Activated B cell treated with CpG ODN at 0.5 μM for 24 hours (primary cell): Measurements from ENCODE around the gene SUMO1. TPM values are rescaled to one million over a fixed set of nuclear protein-coding genes. Genes with fewer than 3 reads are reported as not detected.
A peak's percentile ranks its signal among the peaks of the same experiment; 100 is the strongest.

Experiments used
- ATAC-seq: fragments of 200-7000 bp; cut with Tn5 transposase; one replicate; pipeline ENCODE4 v1.10.0; 2021; ENCODE audit warnings: low read depth, mild to moderate bottlenecking, moderate library complexity
- CTCF ChIA-PET: fragments of 350-600 bp; sonication (Branson Sonifier 250); formaldehyde crosslinking; loops from one replicate; lab custom pipeline; 2021; ENCODE audit warnings: antibody characterized with exemption; lab: Charles Lee
- POLR2A ChIA-PET: fragments of 350-600 bp; sonication (Branson Sonifier 250); formaldehyde crosslinking; loops from one replicate; lab custom pipeline; 2021; ENCODE audit warnings: antibody characterized with exemption; lab: Charles Lee
- DNase-seq: peaks from one replicate; pipeline ENCODE4 v3.0.0; 2022
- H3K27ac Mint-ChIP-seq: one replicate; pipeline ENCODE4 v1.8.0; 2020; ENCODE audit warnings: mixed read lengths
- H3K27me3 Mint-ChIP-seq: one replicate; pipeline ENCODE4 v1.8.0; 2021; ENCODE audit warnings: mixed read lengths
- H3K36me3 Mint-ChIP-seq: one replicate; pipeline ENCODE4 v1.8.0; 2021; ENCODE audit warnings: low read depth, mixed read lengths
- H3K4me1 Mint-ChIP-seq: one replicate; pipeline ENCODE4 v1.8.0; 2021; ENCODE audit warnings: mixed read lengths
- H3K4me3 Mint-ChIP-seq: one replicate; pipeline ENCODE4 v1.8.0; 2020; ENCODE audit warnings: mild to moderate bottlenecking, mixed read lengths
- H3K9me3 Mint-ChIP-seq: one replicate; pipeline ENCODE4 v1.8.0; 2020; ENCODE audit warnings: mixed read lengths
- intact Hi-C: fragments of 100-400 bp; cut with micrococcal nuclease; formaldehyde crosslinking; loops from one replicate; pipeline ENCODE4 v1.15.1; 2024
- total RNA-seq: library from RNA; stranded (reverse); gene quantifications from 2 replicates; pipeline ENCODE4 v1.2.3, GENCODE V29; 2022
- TF ChIP-seq, protein P1 (sequence below): fragments of 200-600 bp; IDR thresholded peaks from one replicate; pipeline ENCODE4 v1.8.0; 2022; ENCODE audit warnings: antibody characterized with exemption, mild to moderate bottlenecking

Gene SUMO1
- total RNA-seq, 1 donor from 2014 or later, result 78.8 TPM

DNA sequence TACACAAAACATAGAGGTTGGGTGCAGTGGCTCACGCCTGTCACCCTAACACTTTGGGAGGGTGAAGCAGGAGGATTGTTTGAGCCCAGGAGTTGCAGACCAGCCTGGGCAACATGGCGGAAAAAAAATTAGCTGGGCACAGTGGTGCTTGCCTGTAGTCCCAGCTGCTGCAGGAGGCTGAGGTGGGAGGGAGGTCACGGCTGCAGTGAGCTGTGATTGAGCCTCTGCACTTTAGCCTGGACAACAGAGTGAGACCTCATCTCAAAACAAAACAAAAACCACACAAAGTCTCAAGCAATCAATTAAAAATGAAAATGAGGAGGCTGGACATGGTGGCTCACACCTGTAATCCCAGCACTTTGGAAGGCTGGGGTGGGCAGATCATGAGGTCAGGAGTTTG lies 32.1 kb upstream of the SUMO1 start:
- Mint-ChIP-seq H3K27ac (peak overlapping the region; percentile 62), H3K4me3 (peak overlapping the region; percentile 66), H3K36me3 (peaks cover 18% of the 10 kb centered on the region), H3K4me1 (peaks cover 50% of the 10 kb centered on the region), H3K9me3 (no peaks in the 10 kb centered on the region), H3K27me3 (no peaks in the 10 kb centered on the region)
- ChIA-PET POLR2A (no interaction called here), CTCF (no interaction called here)
- intact Hi-C loops, result no loop called here
- TF ChIP-seq, protein P1, sequence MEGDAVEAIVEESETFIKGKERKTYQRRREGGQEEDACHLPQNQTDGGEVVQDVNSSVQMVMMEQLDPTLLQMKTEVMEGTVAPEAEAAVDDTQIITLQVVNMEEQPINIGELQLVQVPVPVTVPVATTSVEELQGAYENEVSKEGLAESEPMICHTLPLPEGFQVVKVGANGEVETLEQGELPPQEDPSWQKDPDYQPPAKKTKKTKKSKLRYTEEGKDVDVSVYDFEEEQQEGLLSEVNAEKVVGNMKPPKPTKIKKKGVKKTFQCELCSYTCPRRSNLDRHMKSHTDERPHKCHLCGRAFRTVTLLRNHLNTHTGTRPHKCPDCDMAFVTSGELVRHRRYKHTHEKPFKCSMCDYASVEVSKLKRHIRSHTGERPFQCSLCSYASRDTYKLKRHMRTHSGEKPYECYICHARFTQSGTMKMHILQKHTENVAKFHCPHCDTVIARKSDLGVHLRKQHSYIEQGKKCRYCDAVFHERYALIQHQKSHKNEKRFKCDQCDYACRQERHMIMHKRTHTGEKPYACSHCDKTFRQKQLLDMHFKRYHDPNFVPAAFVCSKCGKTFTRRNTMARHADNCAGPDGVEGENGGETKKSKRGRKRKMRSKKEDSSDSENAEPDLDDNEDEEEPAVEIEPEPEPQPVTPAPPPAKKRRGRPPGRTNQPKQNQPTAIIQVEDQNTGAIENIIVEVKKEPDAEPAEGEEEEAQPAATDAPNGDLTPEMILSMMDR, result no peak
- no peak for ATAC-seq
- no peak for DNase-seq

GRCh38 chr2:202269585-202269984 lies 31.2 kb upstream of the SUMO1 start:
- Mint-ChIP-seq H3K4me3 (peak overlapping the region; percentile 44), H3K27me3 (no peaks in the 10 kb centered on the region), H3K27ac (no peak overlapping the region), H3K4me1 (peaks cover 50% of the 10 kb centered on the region), H3K9me3 (no peaks in the 10 kb centered on the region), H3K36me3 (peaks cover 14% of the 10 kb centered on the region)
- CTCF ChIA-PET, result no interaction called here
- TF ChIP-seq, protein P1, result no peak
- POLR2A ChIA-PET, result interaction anchor here (0.8 kb wide), 1 partner anchor 9 kb away, joined by 3 read pairs; no protein-coding TSS in a partner anchor
- no peak for DNase-seq
- no peak for ATAC-seq
- intact Hi-C loops, result loop anchor here (5.0 to 10.0 kb wide), 10 partner anchors 368 to 1742 kb away; partner anchors contain the start of genes CARF, CLK1, HYCC2 and NBEAL1

GRCh38 chr2:202267495-202267894 lies 29.1 kb upstream of the SUMO1 start:
- H3K27me3 Mint-ChIP-seq, result no peaks in the 10 kb centered on the region
- H3K9me3 Mint-ChIP-seq, result no peaks in the 10 kb centered on the region
- ATAC-seq, result no peak
- H3K4me1 Mint-ChIP-seq, result peaks cover 43% of the 10 kb centered on the region
- intact Hi-C loops, result loop anchor here (1.0 to 10.0 kb wide), 12 partner anchors 8 to 1740 kb away; partner anchors contain the start of genes CARF, CFLAR, CLK1 and HYCC2
- POLR2A ChIA-PET, result interaction anchor here (0.9 to 1.7 kb wide), 6 partner anchors 30 to 1403 kb away, joined by 3 to 10 read pairs (median 5); partner anchors contain the start of genes CLK1, CYP20A1, FAM117B and SUMO1
- TF ChIP-seq, protein P1, result no peak
- H3K36me3 Mint-ChIP-seq, result peaks cover 13% of the 10 kb centered on the region
- no peak overlapping the region for H3K4me3 Mint-ChIP-seq
- DNase-seq, result no peak
- CTCF ChIA-PET, result interaction anchor here (1.6 kb wide), 1 partner anchor 10 kb away, joined by 5 read pairs; no protein-coding TSS in a partner anchor
- no peak overlapping the region for H3K27ac Mint-ChIP-seq

DNA sequence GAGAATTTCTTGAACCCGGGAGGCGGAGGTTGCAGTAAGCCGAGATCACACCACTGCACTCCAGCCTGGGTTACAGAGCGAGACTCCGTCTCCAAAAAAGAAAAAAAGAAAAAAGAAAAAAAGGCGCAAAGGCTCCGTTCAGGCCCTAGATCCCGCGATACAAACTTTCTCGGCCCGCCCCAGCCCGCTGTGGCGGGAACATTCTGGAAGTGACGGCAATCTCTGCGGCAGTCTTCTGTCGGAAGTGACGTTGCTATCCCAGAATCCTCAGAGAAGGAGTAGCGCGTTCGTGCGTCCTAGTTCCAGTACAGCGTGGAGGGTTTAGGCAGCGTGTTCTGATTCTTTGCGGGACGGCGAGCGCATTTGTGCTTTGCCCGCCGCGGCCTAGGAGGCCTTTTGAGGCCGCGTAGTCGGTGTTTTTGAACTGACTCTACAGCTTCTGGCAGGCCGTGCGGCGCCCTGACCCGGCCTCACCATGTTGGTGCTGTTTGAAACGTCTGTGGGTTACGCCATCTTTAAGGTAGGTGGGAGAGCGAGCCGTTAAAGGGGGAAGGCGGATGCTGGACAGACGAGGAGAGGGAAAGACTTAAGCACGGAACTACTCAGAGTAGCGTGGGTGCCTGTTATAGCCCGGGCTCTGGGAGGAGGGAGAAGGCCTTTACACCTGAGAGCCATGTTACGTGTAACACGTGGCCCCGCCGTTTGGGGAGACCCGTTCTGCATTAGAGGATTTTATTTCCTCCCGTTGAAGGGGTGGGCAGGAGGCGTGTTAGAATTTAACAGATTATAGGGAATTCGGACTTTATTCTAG lies 27.3 kb upstream of the SUMO1 start, which contains the start of gene NOP58:
TSS of gene NOP58 (plus strand) at position 297 of the 811 bp plus-strand sequence. CDS start at position 476, 179 bp downstream.
- Mint-ChIP-seq H3K4me1 (peaks cover 30% of the 10 kb centered on the region), H3K9me3 (no peaks in the 10 kb centered on the region), H3K27me3 (no peaks in the 10 kb centered on the region), H3K27ac (no peak within 1 kb of the TSS), H3K36me3 (peaks cover 11% of the 10 kb centered on the region), H3K4me3 (peak within 1 kb of the TSS; percentile 38)
- DNase-seq (peak; percentile 78), ATAC-seq (peak; percentile 87)
- ChIA-PET POLR2A (interaction anchor here (0.5 to 2.3 kb wide), 8 partner anchors 22 to 622 kb away, joined by 3 to 13 read pairs (median 9); partner anchors contain the start of genes ALS2, SUMO1 and TMEM237), CTCF (interaction anchor here (0.8 kb wide), 1 partner anchor 27 kb away, joined by 5 read pairs; the partner anchor contains the start of gene SUMO1)
- intact Hi-C loops, result loop anchor here (1.0 to 10.0 kb wide), 18 partner anchors 27 to 1738 kb away; partner anchors contain the start of genes ALS2, BMPR2, CARF and CFLAR
- TF ChIP-seq, protein P1, result no peak

DNA sequence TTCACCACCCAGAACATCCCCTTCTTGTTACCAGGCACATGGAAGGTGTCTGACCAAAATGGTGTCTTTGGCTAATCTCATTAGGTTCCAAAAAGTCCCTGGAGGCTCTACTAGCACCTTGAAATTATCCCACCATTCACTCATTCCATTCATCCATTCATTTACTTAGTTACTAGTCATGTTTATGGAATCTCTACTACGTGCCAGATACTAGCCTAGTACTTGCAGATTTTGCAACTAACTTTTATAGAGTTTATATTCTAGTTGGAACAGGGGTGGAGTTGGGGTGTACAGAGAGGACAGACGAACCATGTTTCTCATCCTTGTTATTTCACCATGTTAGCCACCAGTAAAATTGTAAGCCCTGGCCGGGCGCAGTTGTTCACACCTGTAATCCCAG lies 23.1 kb upstream of the SUMO1 start:
- TF ChIP-seq, protein P1, result no peak
- Mint-ChIP-seq H3K36me3 (no peaks in the 10 kb centered on the region), H3K9me3 (no peaks in the 10 kb centered on the region), H3K4me1 (no peaks in the 10 kb centered on the region), H3K4me3 (no peak overlapping the region), H3K27ac (no peak overlapping the region), H3K27me3 (no peaks in the 10 kb centered on the region)
- ChIA-PET CTCF (no interaction called here), POLR2A (no interaction called here)
- DNase-seq, result no peak
- intact Hi-C loops, result loop anchor here (10.0 kb wide), 1 partner anchor 1027 kb away; no protein-coding TSS in a partner anchor
- no peak for ATAC-seq
